ENCODE data around the gene GRID1. TPM values are rescaled to one million over a fixed set of nuclear protein-coding genes. Genes with fewer than 3 reads are reported as not detected.

Gene GRID1
- total RNA-seq, 1 experiment from 2014 or later: not detected

- no peak overlapping the region for H3K4me2 ChIP-seq
- intact Hi-C loops (cut with micrococcal nuclease; ENCODE audit: unreplicated experiment): no loop called here
Observed at GRCh38 chr10:86172301-86172700, 194.3 kb downstream of the GRID1 start.

GRCh38 chr10:86170255-86171108, 196.1 kb downstream of the GRID1 start:
- Histone ChIP-seq H3K4me3 (no peak overlapping the region), H3K4me1 (replicated peaks; ENCODE audit: insufficient read depth) (no peaks in the 10 kb centered on the region), H3K4me2 (no peak overlapping the region), H3K9me2 (ENCODE audit: insufficient read depth) (no peaks in the 10 kb centered on the region), H3K79me2 (ENCODE audit: low read depth) (no peaks in the 10 kb centered on the region), H2AFZ (no peak overlapping the region), H4K20me1 (ENCODE audit: insufficient read depth) (no peaks in the 10 kb centered on the region), H3K36me3 (ENCODE audit: low read depth) (no peaks in the 10 kb centered on the region), H3K9me3 (ENCODE audit: insufficient read depth, low read depth) (no peaks in the 10 kb centered on the region), H3K27me3 (ENCODE audit: insufficient read depth, low read depth) (no peaks in the 10 kb centered on the region), H3F3A (ENCODE audit: insufficient read depth, low read depth) (no peaks in the 10 kb centered on the region), H3K27ac (no peak overlapping the region)
- DNase-seq: no peak
- TF ChIP-seq CTCF (conservative IDR thresholded peaks at IDR 0.05) (no peak), EZH2 (IDR thresholded peaks at IDR 0.05; ENCODE audit: low read depth) (no peak)
- no TSS peak for BruUV-seq (replicated peaks)
- intact Hi-C loops (cut with micrococcal nuclease; ENCODE audit: unreplicated experiment): no loop called here
- CTCF ChIA-PET: interaction anchor here (0.6 kb wide), 1 partner anchor 128 kb away, joined by 3 read pairs; no protein-coding TSS in a partner anchor
- POLR2A ChIA-PET (ENCODE audit: unreplicated experiment): no interaction called here

More at GRCh38 chr10:86172301-86172700, 194.3 kb downstream of the GRID1 start:
- CTCF ChIA-PET: no interaction called here
- peaks cover 5% of the 10 kb centered on the region; the same call in 1 of the 2 replicates for H3K27me3 ChIP-seq (ENCODE audit: insufficient read depth, low read depth)
- H3F3A ChIP-seq (ENCODE audit: insufficient read depth, low read depth): no peaks in the 10 kb centered on the region
- H3K27ac ChIP-seq: no peak overlapping the region
- POLR2A ChIA-PET (ENCODE audit: unreplicated experiment): no interaction called here
- no TSS peak for BruUV-seq (replicated peaks)
- H2AFZ ChIP-seq: no peak overlapping the region
- H3K4me3 ChIP-seq: no peak overlapping the region
- no peaks in the 10 kb centered on the region for H3K79me2 ChIP-seq (ENCODE audit: low read depth)
- H4K20me1 ChIP-seq (ENCODE audit: insufficient read depth): no peaks in the 10 kb centered on the region
- TF ChIP-seq EZH2 (IDR thresholded peaks at IDR 0.05; ENCODE audit: low read depth) (no peak), CTCF (conservative IDR thresholded peaks at IDR 0.05) (no peak)
- no peaks in the 10 kb centered on the region for H3K36me3 ChIP-seq (ENCODE audit: low read depth)
- no peaks in the 10 kb centered on the region for H3K4me1 ChIP-seq (replicated peaks; ENCODE audit: insufficient read depth)
- no peaks in the 10 kb centered on the region for H3K9me3 ChIP-seq (ENCODE audit: insufficient read depth, low read depth)
- DNase-seq: no peak
- H3K9me2 ChIP-seq (ENCODE audit: insufficient read depth): no peaks in the 10 kb centered on the region

GRCh38 chr10:86169506-86170254, 196.9 kb downstream of the GRID1 start:
- ChIA-PET CTCF (no interaction called here), POLR2A (ENCODE audit: unreplicated experiment) (no interaction called here)
- TF ChIP-seq EZH2 (IDR thresholded peaks at IDR 0.05; ENCODE audit: low read depth) (no peak), CTCF (conservative IDR thresholded peaks at IDR 0.05) (no peak)
- H3K4me3 ChIP-seq: no peak overlapping the region
- H2AFZ ChIP-seq: no peak overlapping the region
- H3K4me1 ChIP-seq (replicated peaks; ENCODE audit: insufficient read depth): no peaks in the 10 kb centered on the region
- no peaks in the 10 kb centered on the region for H3K36me3 ChIP-seq (ENCODE audit: low read depth)
- no TSS peak for BruUV-seq (replicated peaks)
- no peaks in the 10 kb centered on the region for H3K27me3 ChIP-seq (ENCODE audit: insufficient read depth, low read depth)
- H3K4me2 ChIP-seq: no peak overlapping the region
- no peaks in the 10 kb centered on the region for H3K9me3 ChIP-seq (ENCODE audit: insufficient read depth, low read depth)
- no peak for DNase-seq
- no peaks in the 10 kb centered on the region for H3F3A ChIP-seq (ENCODE audit: insufficient read depth, low read depth)
- H4K20me1 ChIP-seq (ENCODE audit: insufficient read depth): no peaks in the 10 kb centered on the region
- H3K27ac ChIP-seq: no peak overlapping the region
- intact Hi-C loops (cut with micrococcal nuclease; ENCODE audit: unreplicated experiment): loop anchor here (10.0 kb wide), 1 partner anchor 1915 kb away; no protein-coding TSS in a partner anchor
- H3K9me2 ChIP-seq (ENCODE audit: insufficient read depth): no peaks in the 10 kb centered on the region
- no peaks in the 10 kb centered on the region for H3K79me2 ChIP-seq (ENCODE audit: low read depth)
